GM18858 (cell line): ENCODE measurements around the gene VSX2.

Source experiments
- ATAC-seq: cut with Tn5 transposase; IDR thresholded peaks from one replicate; pipeline ENCODE4 v1.9.1; 2021; ENCODE audit not compliant: unreplicated experiment

The VSX2 gene

DNA sequence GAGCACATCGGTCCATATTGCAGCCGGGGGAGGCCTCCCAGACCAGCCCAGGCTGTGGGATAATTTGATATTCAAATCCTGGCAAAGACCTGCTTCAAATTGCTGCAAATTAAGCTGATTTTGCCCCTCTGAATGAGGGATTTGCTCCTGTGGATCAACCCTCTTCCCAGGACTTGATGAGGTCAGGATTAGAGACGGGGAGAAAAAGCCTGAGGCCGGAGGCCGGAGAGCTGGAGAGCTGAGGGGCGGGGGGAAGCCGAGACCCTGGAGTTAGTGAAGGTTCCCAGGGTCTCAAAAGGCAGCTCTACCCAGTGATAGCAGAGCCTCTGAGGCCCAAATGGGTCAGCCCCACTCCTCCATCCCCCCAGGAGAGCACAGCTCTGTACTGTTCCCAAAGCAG, 17.5 kb upstream of the VSX2 start:
- no peak for ATAC-seq

DNA sequence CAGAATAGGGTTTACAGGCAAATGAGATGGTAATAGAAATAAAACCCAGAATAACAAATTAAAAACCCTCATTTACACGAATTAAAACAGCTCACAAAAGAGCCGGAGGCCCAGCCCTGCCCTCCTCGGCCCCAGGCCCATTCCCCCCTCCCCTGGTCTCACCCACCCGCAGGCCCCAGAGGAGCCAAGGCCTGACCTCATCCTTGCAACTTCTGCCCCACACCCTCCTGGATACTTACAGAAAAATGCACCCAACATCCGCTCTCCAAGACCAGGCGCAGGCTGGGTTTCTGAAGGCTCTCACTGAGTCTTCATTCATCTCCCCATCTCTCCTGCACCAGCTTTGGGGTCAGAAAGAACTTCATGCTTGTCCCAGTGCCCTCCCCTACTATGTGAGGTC, 16.2 kb upstream of the VSX2 start:
- ATAC-seq, result no peak

DNA sequence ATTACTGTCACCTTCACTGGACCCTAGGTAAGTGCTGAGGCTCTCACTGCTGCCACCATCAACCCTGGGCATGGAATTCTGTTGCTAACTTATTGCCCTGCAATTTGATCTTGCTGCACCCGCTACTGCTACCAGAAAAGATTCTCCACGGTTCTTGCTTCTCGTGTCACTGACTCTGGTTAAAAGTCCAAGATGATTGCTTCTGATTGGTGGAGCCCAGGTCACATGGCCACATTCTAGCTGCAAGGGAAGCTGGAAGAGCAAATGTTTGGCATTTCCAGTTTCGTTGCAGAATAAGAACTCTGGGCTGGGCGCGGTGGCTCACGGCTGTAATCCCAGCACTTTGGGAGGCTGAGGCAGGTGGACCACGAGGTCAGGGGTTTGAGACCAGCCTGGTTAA, 7.5 kb upstream of the VSX2 start:
- no peak for ATAC-seq

DNA sequence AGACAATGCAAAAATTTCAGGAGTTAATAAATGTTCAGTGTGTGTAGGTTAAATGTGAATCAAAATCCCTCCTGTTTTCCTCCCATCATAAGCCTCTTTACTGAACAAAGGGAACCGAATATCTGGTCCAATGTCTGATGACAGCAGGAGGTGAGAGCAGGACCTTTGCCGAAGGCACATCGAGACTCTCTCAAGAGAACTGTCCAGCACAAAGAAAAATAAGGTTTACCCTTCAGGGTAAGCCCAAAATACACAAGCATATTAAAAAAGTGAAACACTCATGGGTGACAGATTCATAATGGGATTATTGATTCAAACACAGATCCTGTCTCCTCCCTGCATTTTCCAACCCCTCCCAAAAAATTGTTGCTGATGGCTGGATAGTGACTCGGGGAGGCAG, 4.2 kb upstream of the VSX2 start:
- ATAC-seq, result no peak

DNA sequence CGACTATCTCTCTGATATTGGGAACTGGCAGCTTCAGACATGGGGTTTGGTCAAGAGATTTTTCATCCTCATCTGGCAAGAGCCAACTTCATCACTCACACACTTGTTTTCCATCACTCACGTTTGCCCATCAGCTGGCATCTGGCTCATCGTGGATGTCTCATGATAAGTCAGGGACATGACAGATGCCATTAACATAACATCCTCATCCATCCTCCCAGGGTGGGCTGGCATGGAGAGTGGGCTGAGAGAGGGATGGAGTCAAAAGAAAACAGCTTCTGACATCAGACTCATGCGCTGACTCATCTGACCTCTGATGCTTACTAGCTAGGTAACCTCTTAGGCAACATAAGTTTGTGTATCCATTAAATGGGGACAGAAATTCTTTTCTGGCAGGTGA, 1.8 kb upstream of the VSX2 start:
- ATAC-seq, result no peak

DNA sequence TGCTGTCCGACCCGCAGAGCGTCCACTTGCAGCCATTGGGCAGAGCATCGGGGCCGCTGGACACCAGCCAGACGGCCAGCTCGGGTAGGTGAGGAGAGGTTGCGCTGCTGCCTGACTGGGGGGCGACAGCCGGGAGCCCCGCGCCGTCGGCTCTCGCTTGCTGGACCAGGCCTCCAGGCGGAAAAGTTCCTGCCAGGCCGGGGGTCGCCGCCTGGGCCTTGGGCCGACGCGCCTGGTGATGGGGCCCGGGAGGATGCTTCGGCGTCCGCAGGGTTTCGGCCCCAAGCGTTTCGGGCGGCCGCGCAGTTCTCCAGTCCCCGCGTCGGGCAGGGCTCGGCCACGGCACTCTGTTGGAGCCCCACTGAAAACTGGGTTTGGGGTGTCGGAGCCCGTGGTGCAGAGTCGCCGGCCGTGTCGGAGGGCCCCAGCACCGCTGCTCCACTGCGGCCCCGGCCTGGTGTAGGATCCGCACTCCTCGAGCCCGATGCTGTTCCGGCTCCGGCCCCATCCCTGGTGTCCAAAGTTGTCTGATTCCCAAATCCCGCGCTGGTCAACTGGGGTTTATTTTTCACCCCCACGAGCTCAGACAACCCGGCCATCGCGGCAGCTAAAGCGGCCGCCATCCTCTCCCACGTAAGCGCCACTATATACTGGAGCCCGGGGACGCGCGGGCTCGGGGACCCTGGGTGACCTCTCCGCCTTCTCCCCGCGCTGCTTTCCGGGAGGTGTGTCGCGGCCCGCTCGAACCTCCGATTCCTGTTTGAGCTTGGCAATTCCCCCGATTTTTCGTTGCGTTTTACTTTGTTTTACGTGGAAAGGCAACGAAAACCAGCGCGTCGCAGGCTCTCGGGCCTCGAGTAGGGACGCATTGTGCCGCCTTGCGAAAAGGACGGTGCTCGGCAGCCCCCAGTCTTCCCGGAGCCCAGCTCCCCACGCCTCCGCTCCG, 872 bp downstream of the VSX2 start:
- ATAC-seq, result no peak

DNA sequence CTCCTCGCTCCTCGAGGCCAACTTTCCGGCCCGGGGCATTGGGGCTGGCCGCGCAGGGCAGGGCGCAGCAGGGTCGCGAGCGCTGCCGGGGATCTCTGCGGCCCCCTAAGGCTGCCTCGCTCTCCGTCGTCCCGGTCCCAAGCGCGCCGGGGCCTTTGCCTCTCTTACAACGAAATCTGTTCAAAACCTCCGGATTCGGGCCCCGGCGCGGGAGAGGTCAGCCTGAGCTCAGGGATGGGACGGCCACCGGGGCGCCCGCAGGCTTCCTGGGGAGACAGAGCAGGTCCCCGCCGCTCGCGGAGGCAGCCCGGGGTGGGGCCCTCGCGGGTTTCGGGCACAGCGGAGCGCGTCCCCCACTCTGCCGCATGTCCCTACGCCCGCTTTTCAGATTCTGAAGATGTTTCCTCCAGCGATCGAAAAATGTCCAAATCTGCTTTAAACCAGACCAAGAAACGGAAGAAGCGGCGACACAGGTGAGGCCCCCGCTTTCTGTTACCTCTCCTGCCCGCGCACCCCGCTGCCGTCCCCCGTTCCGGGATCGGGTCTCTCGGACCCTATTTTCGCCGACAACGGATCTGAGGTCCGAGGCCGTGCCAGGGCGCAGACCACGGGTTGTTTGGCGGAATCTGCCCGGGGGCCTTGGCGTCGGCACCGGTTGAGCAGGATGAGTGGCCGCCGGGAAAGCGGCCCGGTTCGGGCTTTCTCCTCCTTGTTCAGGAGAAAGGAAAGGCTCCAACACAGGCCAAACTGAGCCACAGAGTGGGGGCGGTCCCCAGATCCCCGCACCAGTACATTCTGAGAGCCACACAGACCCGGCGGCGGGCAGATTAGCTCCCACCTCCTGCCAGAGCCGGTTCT, 1.8 kb downstream of the VSX2 start:
- no peak for ATAC-seq

DNA sequence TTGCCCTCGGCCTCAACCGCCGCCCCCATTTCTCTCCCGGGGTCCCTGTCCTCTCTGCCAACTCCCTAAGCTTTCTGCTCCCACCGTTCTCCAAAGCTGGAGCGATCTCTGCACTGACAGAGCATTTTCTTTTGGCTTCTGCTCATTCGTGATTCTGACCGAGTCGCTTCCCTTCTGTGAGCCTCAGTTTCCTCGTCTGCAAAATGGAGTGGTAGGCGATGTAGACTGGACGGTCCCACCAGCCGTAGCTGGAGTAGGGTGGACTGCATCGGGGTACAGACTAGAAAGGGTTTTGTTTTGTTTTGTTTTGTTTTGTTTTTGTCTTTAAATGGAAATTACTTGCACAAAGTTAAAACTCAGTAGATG, 2.4 kb downstream of the VSX2 start:
- no peak for ATAC-seq

DNA sequence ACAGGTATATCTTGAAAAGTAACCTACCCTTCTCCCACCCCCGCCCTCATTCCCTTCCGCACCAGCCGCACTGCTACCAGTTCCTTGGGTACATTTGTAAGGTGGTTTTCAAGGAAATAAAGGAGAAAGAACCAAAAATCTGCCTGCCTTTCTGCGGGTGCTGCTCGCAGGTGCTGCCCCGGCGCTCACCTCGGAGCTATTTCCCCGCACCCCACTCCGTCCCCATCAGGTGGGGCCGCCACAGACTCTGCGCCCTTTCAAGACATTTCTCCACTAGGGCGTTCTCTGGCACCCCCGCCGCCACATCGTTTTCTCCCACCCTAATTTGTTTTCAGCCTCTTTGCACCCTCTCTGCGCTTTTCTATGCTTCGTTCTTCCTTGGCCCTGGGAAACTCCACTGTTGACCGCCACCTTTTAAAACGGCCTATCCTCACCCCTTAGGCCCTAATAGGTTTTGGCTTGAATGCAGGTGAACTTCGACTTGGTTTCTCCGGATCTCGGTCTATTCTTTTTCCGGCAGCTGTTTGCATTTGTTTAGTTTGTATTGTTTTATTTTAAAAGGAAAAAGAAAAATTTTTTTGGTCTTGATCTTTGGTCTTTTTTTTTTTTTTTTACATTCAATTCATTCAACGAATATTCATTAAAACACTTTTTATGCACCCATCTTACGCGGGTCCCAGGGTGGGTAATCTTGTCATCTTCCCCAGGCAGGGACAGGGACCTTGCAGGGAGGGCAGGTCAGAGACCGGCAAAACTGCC, 3.0 kb downstream of the VSX2 start:
- no peak for ATAC-seq

DNA sequence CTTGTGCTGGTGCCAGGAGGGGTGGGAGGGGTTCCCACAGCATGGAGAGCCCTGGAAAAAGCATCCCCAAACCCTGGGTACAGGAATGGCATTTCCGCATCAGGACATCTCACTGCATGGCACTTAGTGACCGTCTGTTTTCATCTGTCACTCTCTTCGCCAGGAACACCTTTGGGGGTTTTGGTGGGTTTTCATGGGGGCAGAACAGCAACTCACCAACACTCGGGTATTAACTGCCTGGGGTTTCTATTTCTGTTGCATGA, 3.5 kb downstream of the VSX2 start:
- no peak for ATAC-seq

DNA sequence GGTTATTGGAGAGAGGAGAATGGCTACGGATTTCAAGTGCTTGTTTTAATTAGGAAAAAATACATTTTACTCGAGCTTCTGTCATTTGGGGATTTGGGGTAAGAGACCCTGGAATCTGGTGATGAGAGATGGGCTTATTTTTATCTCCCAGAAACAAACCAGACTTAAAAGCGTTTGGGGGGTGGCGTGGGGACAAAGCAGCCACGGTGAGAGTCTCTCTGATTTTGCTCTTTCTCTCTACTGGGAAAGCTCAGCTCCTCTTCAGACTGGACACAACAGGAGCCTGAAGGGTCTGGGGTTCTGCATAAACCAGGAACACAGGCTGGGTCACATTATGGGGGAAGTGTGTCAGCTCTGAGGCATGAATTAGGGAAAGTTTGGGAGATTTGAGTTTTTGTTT, 3.8 kb downstream of the VSX2 start:
- ATAC-seq, result no peak

DNA sequence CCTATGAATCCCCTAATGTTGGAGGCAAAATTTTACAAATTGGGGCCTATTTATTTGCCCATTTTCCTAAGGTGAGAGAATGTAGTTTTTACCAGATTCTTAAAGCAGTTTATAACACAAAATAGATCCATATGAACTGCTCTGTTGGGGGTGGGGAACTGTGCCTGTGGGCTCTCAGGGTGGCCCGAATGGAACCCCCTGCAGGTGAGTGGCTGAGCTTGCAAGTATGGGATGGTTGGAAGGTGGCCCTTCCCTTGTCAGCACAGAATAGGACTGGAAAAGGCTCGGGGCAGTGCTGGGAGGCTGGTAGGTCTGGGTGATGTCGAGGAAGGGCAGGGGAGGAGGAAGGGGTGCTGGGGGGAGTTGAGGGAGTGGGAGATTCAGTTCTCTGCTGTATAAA, 4.9 kb downstream of the VSX2 start:
- no peak for ATAC-seq

DNA sequence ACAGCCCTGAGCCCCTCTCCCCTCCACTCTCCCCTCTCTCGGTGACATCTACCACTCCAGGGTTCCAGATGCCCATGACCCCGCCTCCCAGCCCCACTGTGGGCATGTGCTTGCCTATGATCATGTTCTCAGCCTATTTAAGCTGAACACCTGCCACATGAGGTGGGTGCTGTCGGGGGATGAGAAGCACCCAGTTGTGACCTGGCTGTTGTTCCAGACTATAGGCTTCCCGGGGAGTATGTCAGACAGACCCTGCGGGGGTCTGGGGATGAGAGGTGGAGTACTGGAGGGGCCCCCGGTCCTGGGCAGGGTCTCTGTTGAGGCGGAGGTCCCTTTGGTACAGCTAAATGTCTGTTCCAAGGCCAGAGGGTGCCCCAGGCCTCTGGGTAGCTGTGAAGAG, 6.0 kb downstream of the VSX2 start:
- ATAC-seq, result no peak

DNA sequence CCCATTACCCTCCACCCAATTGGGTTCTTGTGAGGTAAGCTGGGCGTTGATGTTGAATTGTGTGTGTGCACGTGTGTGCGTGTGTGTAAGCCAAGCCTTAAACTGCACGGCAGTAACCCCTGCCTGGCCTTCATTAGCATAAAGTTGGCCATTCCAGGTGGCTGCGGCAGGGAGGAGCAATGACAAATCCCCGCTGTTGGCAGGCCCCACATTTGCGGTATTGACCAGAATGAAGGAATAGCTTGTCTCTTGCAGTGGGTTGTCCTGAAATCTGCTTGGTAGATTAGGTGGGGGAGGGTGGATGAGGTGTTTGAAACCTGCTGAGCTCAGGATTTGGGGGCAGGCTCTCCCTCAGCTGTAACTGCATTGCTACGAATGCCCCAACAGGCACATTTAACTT, 7.3 kb downstream of the VSX2 start:
- no peak for ATAC-seq

DNA sequence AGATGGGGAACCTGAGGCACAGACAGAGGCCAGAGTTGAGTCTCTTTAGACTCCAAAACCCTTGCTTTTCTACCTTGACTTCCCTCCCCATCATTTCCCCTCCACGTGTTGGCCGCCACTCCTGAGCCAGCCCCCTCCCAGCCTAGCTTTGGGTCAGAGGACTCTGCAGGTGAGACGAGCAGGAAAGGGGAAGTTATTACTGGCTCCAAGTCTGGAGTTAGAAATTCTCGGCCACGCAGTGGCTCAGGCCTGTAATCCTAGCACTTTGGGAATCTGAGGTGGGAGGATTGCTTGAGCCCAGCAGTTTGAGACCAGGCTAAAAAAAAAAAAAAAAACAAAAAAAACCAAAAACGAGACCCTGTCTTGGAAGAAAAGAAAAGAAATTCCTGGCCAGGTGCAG, 8.8 kb downstream of the VSX2 start:
- no peak for ATAC-seq

DNA sequence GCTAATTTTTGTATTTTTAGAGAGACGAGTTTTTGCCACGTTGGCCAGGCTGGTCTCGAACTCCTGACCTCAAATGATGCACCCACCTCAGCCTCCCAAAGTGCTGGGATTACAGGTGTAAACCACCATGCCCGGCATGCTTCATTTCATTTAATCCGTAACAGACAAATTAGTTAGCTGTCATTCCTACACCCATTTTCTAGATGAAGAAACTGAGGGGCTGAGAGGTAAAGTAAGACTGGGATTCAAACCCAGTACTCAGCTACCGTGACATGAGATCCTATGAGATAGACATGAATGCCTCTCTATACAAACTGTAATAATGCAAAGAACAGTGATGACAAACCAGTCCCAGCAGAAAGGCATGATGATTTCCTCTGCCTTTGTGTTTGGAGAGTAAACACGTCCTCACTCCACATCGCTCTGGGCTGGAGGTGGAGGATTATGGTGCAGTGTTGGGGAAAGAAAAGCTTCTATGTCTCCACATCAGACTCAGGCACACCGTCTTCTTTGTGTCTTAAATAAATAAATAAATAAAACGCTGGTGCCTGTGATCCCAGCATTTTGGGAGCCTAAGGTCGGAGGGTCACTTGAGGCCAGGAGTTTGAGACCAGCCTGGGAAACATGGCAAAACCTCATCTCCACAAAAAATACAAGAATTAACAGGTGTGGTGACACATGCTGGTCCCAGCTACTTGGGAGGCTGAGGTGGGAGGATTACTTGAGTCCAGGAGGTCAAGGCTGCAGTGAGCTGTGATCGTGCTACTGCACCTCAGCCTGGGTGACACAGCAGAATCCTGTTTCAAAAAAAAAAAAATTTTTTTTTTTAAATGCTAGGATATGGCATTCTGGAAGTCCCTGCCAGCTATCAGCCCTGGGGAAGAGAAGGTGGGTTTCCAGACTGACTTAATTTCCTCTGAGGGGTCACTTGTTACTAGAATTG, 10.5 kb downstream of the VSX2 start:
- ATAC-seq, result no peak

DNA sequence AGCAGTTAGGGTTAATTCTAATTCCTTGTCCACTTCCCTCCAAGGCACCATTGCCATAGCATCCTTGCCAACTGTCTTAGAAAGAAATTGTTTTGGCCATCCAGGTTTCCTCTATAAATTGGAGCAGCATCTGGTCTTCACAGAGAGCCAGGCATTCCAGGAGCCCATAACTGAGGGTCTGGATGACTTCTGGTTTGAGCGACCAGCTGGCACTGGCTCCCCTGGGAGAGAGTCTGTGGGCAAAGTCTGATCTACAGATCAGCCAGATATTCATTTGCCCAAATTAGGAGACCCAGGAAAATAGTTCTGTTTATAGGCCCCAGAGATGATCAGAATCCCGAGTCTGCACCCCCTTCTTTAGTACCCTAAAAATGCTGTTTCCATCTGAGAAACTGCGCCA, 16.0 kb downstream of the VSX2 start:
- ATAC-seq, result no peak

DNA sequence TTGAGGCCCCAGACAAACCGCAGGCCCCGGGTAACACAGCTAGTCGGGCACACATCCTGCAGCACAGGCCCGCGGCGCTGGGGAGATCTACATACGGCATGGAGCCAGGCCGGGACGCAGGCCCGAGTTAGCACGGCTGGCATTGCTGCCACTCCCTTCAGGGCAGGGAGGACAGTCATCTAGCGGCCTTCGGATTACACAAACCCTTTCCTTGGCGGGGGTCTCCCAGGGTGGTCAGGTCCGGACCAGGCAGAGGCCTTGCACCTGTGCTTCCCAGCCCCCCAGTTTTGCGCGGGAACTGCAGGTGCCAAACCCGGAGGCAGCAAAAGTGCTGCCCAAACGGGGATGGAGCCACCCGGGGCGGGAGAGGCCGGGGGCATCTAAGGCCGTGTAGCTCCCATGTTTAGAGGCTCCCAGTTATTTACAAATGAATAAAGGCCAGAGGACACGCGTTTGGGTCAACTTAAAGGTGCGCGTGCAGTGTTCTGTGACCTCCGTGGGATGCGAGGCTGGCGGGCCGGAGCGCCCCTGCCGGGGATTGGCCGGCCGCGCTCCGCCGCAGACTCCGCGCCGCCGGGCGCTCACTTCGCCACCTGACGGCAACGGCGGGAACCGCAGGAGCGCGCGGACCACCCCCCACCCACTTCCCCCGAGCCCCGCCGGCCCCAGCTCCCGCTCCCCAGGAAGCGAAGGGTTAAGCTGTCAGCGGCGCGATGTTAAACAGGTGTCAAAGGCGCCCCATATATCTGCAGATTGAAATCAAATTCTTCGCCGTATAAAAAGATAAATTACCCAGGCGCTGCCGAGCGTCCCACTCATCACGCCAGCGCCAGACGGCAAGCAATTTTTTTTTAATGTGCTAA, 18.1 kb downstream of the VSX2 start:
- no peak for ATAC-seq

DNA sequence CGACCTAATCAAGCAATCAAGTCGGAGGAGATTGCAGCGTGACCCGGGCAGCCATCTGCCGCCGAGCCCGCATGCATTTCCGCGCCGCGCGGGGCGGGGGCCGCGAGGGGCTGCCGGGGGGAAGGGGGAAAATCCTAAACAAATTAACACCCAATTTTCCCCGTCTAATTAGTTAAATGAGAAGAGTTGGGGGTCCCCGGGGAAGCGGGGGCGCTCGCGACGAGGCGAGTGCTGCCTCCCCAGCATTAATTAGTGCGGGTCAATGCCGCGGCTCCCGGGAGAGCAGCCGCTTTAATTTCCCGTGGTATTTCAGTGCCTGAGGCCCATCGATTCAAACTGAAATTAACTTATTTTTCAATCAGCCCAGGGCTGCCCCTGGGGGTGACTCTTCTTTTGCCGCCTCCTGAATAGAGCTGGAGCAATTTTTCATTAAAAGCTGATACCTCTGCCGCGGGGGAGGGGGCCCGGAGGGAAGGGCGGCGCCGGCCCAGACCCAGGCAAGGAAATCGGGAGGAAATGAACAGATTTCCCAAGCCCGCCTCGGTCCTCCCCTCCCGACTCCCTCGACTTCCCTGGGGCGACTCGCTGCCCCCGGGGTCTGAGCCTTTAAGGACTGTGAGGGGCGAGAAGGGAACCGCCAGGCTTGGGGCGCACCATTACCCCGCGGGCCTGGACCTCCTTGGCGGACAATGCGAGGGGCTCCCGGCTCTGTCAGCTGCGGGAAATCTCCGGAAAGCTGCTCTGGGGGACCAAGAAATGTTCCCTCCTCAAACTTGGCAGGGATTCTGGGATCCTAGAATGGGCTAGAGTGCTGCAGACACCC, 18.9 kb downstream of the VSX2 start:
- ATAC-seq, result no peak
